H1 (cell line): ENCODE data around the gene ISLR2. TPM values are rescaled to one million over a fixed set of nuclear protein-coding genes. Genes with fewer than 3 reads are reported as not detected.

Experiments used
- CTCF ChIA-PET: fragments of 300-600 bp; sonication (Branson Sonifier 250); formaldehyde crosslinking; loops from one replicate; lab custom pipeline; 2021; ENCODE audit not compliant: partially characterized antibody; lab: Charles Lee
- POLR2A ChIA-PET: fragments of 300-600 bp; sonication (Branson Sonifier 250); formaldehyde crosslinking; loops from one replicate; lab custom pipeline; 2021; ENCODE audit warnings: inconsistent platforms; ENCODE audit not compliant: partially characterized antibody; lab: Charles Lee
- DNase-seq, 2 experiments: peaks; one replicate each; pipeline versions ENCODE4 v3.0.0 to v3.0.0-alpha.2; 2010 to 2022; ENCODE audit warnings: low spot score in 2 of 2, low read depth in 1 of 2, mixed read lengths in 1 of 2
- FAIRE-seq: peaks from 2 replicates; lab custom pipeline; 2011; peaks lifted over from hg19 to GRCh38; lab: Jason Lieb, UNC
- H2AFZ ChIP-seq: 2 replicates; pipeline ENCODE4 v1.8.1; 2012; ENCODE audit warnings: low read length, inconsistent platforms
- H2AK5ac ChIP-seq: 2 replicates; pipeline ENCODE4 v1.6.1; 2013; ENCODE audit warnings: low read depth, low read length
- H2BK120ac ChIP-seq: replicated peaks from 2 replicates; pipeline ENCODE3; 2013; ENCODE audit warnings: low read depth, low read length, inconsistent platforms
- H2BK12ac ChIP-seq: 2 replicates; pipeline ENCODE4 v1.6.1; 2013; ENCODE audit warnings: low read depth, low read length
- H2BK15ac ChIP-seq: 2 replicates; pipeline ENCODE4 v1.6.1; 2013; ENCODE audit warnings: low read length
- H2BK20ac ChIP-seq: 2 replicates; pipeline ENCODE4 v1.6.1; 2013; ENCODE audit warnings: low read length
- H2BK5ac ChIP-seq: 2 replicates; pipeline ENCODE4 v1.6.1; 2013; ENCODE audit warnings: low read depth, low read length
- H3K14ac ChIP-seq: 2 replicates; pipeline ENCODE4 v1.6.1; 2013; ENCODE audit warnings: inconsistent platforms; ENCODE audit not compliant: insufficient read length
- H3K18ac ChIP-seq: 2 replicates; pipeline ENCODE4 v1.6.1; 2013; ENCODE audit warnings: low read length; ENCODE audit errors: extremely low read depth
- H3K23ac ChIP-seq: 2 replicates; pipeline ENCODE4 v1.6.1; 2013; ENCODE audit warnings: inconsistent platforms; ENCODE audit not compliant: insufficient read length
- H3K23me2 ChIP-seq: 2 replicates; pipeline ENCODE4 v1.6.1; 2013; ENCODE audit warnings: low read depth, low read length
- H3K27ac ChIP-seq: 2 replicates; pipeline ENCODE4 v1.6.1; 2011; ENCODE audit warnings: low read depth, low read length, inconsistent platforms
- H3K27me3 ChIP-seq, 4 experiments: replicated peaks in 1 of 4; 1 replicate in 1 of 4; 2 replicates in 3 of 4; pipeline versions ENCODE4 v1.6.1 to v1.8.1; 2011 to 2013; ENCODE audit warnings: low read length in 3 of 4, mild to moderate bottlenecking in 3 of 4, inconsistent platforms in 2 of 4, mixed read lengths in 2 of 4, moderate library complexity in 1 of 4; ENCODE audit not compliant: control insufficient read depth in 3 of 4, insufficient read depth in 3 of 4; ENCODE audit errors: extremely low read depth in 1 of 4
- H3K36me3 ChIP-seq, 4 experiments: 2 replicates each; pipeline versions ENCODE4 v1.6.1 to v1.8.1; 2011 to 2013; ENCODE audit warnings: mild to moderate bottlenecking in 4 of 4, low read length in 3 of 4, moderate library complexity in 2 of 4, control low read depth in 1 of 4, inconsistent platforms in 1 of 4; ENCODE audit not compliant: insufficient read depth in 4 of 4, control insufficient read depth in 2 of 4
- H3K4ac ChIP-seq: replicated peaks from 2 replicates; pipeline ENCODE3; 2013; ENCODE audit warnings: low read length, low read depth, mixed read lengths, inconsistent platforms; ENCODE audit not compliant: insufficient read length
- H3K4me1 ChIP-seq, 4 experiments: replicated peaks in 1 of 4; 1 replicate in 1 of 4; 2 replicates in 3 of 4; pipeline versions ENCODE4 v1.6.1 to v1.8.1; 2011 to 2013; ENCODE audit warnings: low read length in 3 of 4, inconsistent platforms in 2 of 4, mixed read lengths in 1 of 4; ENCODE audit not compliant: insufficient read depth in 4 of 4, control insufficient read depth in 3 of 4
- H3K4me2 ChIP-seq, 2 experiments: 2 replicates each; pipeline versions ENCODE4 v1.6.1 to v1.8.1; 2011 to 2013; ENCODE audit warnings: low read depth in 2 of 2, low read length in 2 of 2, control low read depth in 1 of 2, inconsistent platforms in 1 of 2, mild to moderate bottlenecking in 1 of 2; ENCODE audit not compliant: insufficient read depth in 1 of 2
- H3K4me3 ChIP-seq, 4 experiments: fragments of 200-600, 300-600 bp in 1 of 4; sonication (generic), shearing (Covaris generic), sonication (Bioruptor Twin) in 1 of 4; 2 replicates each; pipeline versions ENCODE4 v1.5.1 to v1.8.1; 2011 to 2016; ENCODE audit warnings: low read length in 4 of 4, low read depth in 3 of 4, control low read depth in 2 of 4, inconsistent platforms in 2 of 4, mild to moderate bottlenecking in 2 of 4, mixed read lengths in 1 of 4, moderate library complexity in 1 of 4; ENCODE audit not compliant: insufficient read depth in 2 of 4; ENCODE audit errors: extremely low read depth in 1 of 4
- H3K56ac ChIP-seq: replicated peaks from 2 replicates; pipeline ENCODE3; 2013; ENCODE audit warnings: low read depth, mild to moderate bottlenecking, mixed read lengths, low read length, inconsistent platforms; ENCODE audit not compliant: insufficient read length
- H3K79me1 ChIP-seq: 2 replicates; pipeline ENCODE4 v1.6.1; 2013; ENCODE audit warnings: low read depth, low read length, control low read depth
- H3K79me2 ChIP-seq, 2 experiments: 2 replicates each; pipeline versions ENCODE4 v1.6.1 to v1.8.1; 2012 to 2013; ENCODE audit warnings: low read length in 2 of 2, mild to moderate bottlenecking in 2 of 2, inconsistent platforms in 1 of 2; ENCODE audit not compliant: insufficient read depth in 2 of 2, control insufficient read depth in 1 of 2
- H3K9ac ChIP-seq, 4 experiments: replicated peaks in 1 of 4; 1 replicate in 1 of 4; 2 replicates in 3 of 4; pipeline versions ENCODE4 v1.6.1 to v1.8.1; 2011 to 2013; ENCODE audit warnings: low read depth in 3 of 4, low read length in 3 of 4, control low read depth in 2 of 4, mild to moderate bottlenecking in 2 of 4, moderate library complexity in 2 of 4, inconsistent platforms in 1 of 4; ENCODE audit errors: extremely low read depth in 1 of 4
- H3K9me3 ChIP-seq, 2 experiments: 2 replicates each; pipeline versions ENCODE4 v1.6.1 to v1.8.1; 2012 to 2013; ENCODE audit warnings: mild to moderate bottlenecking in 2 of 2, moderate library complexity in 2 of 2, control low read depth in 1 of 2, inconsistent platforms in 1 of 2, low read depth in 1 of 2, low read length in 1 of 2, mixed read lengths in 1 of 2; ENCODE audit not compliant: insufficient read depth in 2 of 2
- H4K20me1 ChIP-seq, 2 experiments: replicated peaks in 1 of 2; 2 replicates each; pipeline versions ENCODE3 to v1.8.1; 2011 to 2013; ENCODE audit warnings: inconsistent platforms in 2 of 2, low read length in 2 of 2, mild to moderate bottlenecking in 1 of 2; ENCODE audit not compliant: insufficient read depth in 2 of 2, control insufficient read depth in 1 of 2
- H4K5ac ChIP-seq: 2 replicates; pipeline ENCODE4 v1.6.1; 2013; ENCODE audit warnings: low read length, low read depth, mixed read lengths, inconsistent platforms; ENCODE audit not compliant: insufficient read length
- H4K8ac ChIP-seq: 2 replicates; pipeline ENCODE4 v1.8.0; 2013; ENCODE audit warnings: mild to moderate bottlenecking, moderate library complexity, low read length, inconsistent platforms; ENCODE audit not compliant: insufficient read depth; ENCODE audit errors: extremely low read depth
- H4K91ac ChIP-seq: replicated peaks from 2 replicates; pipeline ENCODE3; 2013; ENCODE audit warnings: low read length, mixed read lengths, inconsistent platforms; ENCODE audit not compliant: insufficient read length
- ASH2L ChIP-seq: fragments of 200-600, 300-600 bp; sonication (generic); IDR thresholded peaks from one replicate; pipeline ENCODE4 v1.7.1; 2017; ENCODE audit warnings: low read length
- CHD2 ChIP-seq: IDR thresholded peaks from 2 replicates; pipeline ENCODE4 v1.6.1; 2012; ENCODE audit warnings: low read length, improper control_type of control experiment
- RBBP5 ChIP-seq: IDR thresholded peaks from 2 replicates; pipeline ENCODE4 v1.7.1; 2012; ENCODE audit warnings: low read depth, mild to moderate bottlenecking, inconsistent platforms, low read length, moderate library complexity, borderline replicate concordance
- SRF ChIP-seq: IDR thresholded peaks from 2 replicates; pipeline ENCODE4 v1.6.1; 2011; ENCODE audit warnings: mild to moderate bottlenecking, low read depth, low read length, moderate library complexity
- WGBS, 2 experiments: shearing (Covaris generic) in 1 of 2; methylation state at CpG; one replicate each; pipeline versions ENCODE4 v1.1.6 to v1.1.7; 2013 to 2015; ENCODE audit warnings: low lambda C conversion rate in 2 of 2, mixed read lengths in 2 of 2, inconsistent platforms in 1 of 2, low coverage in 1 of 2, missing lambda C conversion rate in 1 of 2; ENCODE audit not compliant: insufficient replicate concordance in 2 of 2, insufficient coverage in 1 of 2, insufficient read length in 1 of 2; ENCODE audit errors: extremely low coverage in 1 of 2, missing lambda C conversion rate in 1 of 2; 5-methylcytosine and 5-hydroxymethylcytosine counted together
- polyA plus RNA-seq, 7 experiments: library from polyadenylated mRNA; depleted of rRNA in 3 of 7; stranded (reverse) in 5 of 7; unstranded in 2 of 7; fragments of >200 nt in 5 of 7; fragments of 200-250 nt in 2 of 7; gene quantifications; 1 replicate in 5 of 7; 2 replicates in 1 of 7; 4 replicates in 1 of 7; pipeline versions ENCODE4 v1.2.1 to v1.2.3, GENCODE V29; 2011 to 2013; ENCODE audit warnings: missing spikeins in 2 of 7, mixed read lengths in 2 of 7
- total RNA-seq: library from RNA; stranded (reverse); fragmentation: NEBNext Ultra II Directional; extraction: Animal tissue kit (Norgen Biotek cat#: 25700); gene quantifications from 2 replicates; pipeline ENCODE4 v1.2.1, GENCODE V29; 2021

The ISLR2 gene
- total and polyA plus RNA-seq, 2 of the 8 experiments (the other 6 are each of a cell fraction or from before 2014, with no cell fraction given): 0.47 to 0.58 TPM

DNA sequence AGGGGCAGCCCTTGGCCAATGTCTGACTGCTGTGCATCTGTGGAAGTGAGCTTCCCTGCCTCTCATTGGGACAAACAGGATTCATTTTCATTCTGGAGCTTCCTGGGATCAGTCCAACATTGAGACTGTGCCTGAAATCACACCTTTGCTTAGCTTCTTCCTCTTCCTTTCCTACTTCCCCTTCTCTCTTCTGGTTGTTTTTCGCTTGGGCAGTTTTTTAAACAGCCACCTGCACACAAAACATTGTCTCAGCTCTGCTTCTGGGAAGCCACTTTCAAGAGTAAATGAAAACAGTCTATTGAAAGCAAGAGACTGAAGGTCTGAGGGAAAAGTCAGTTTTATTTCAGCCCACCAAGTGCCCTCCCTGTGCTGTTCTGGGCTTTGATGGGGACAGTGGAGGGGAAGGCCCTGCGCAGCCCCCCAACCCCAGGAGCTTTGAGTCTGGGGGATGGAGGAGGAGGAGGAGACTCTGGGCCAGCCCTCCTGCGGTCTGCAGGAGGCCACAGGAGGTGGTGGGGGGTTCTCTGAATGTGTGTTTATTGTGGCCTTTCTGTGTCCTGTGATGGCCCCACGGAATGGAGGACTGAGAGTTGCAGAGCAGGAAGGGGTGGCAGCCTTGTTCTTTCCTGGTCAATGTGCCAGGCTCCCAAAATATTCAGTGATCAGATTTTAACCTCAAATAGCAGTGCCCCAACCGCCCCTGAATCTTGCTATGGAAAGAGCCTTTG is 7.8 kb upstream of the ISLR2 start:
- H3K27ac ChIP-seq: no peak overlapping the region
- POLR2A ChIA-PET: interaction anchor here (0.8 to 1.6 kb wide), 8 partner anchors 8 to 205 kb away, joined by 3 to 5 read pairs (median 3); partner anchors contain the start of gene ISLR2
- H2BK20ac ChIP-seq: peak overlapping the region; percentile 80; the same call in 1 of the 2 replicates
- H3K79me2 ChIP-seq: no peaks in the 10 kb centered on the region
- H2BK120ac ChIP-seq: no peak overlapping the region
- H4K91ac ChIP-seq: no peak overlapping the region
- H3K4ac ChIP-seq: no peak overlapping the region
- no peaks in the 10 kb centered on the region for H3K9me3 ChIP-seq
- H3K9ac ChIP-seq: no peak overlapping the region
- H3K79me1 ChIP-seq: no peaks in the 10 kb centered on the region
- FAIRE-seq (no peak), DNase-seq (no peak)
- H4K5ac ChIP-seq: no peak overlapping the region
- H4K20me1 ChIP-seq: no peaks in the 10 kb centered on the region
- CTCF ChIA-PET: interaction anchor here (0.9 to 2.9 kb wide), 16 partner anchors 8 to 199 kb away, joined by 3 to 31 read pairs (median 5); partner anchors contain the start of gene STRA6
- H2BK5ac ChIP-seq: peak overlapping the region; percentile 60; the same call in 1 of the 2 replicates
- H3K36me3 ChIP-seq: no peaks in the 10 kb centered on the region
- peak overlapping the region; percentile 72; the same call in 1 of the 2 replicates for H2BK15ac ChIP-seq
- no peak overlapping the region for H4K8ac ChIP-seq
- no peak overlapping the region for H3K23ac ChIP-seq
- no peak overlapping the region for H3K14ac ChIP-seq
- H3K23me2 ChIP-seq: no peaks in the 10 kb centered on the region; the same call in 1 of the 2 replicates
- H2BK12ac ChIP-seq: peak overlapping the region; percentile 80; the same call in 1 of the 2 replicates
- H3K18ac ChIP-seq: peak overlapping the region; percentile 73
- 0 out of 8 replicates have a peak overlapping the region, but pooled peaks of 1 of the 4 experiments have one; percentile 10 for H3K4me3 ChIP-seq
- peak overlapping the region; percentile 7; the same call in 1 of the 2 replicates for H2AK5ac ChIP-seq
- 51% methylated on average over 5 of the region's 5 CpGs; no CpG with 5 or more reads in 1 of the 2 experiments for WGBS, 2 experiments
- TF ChIP-seq ASH2L (peak; percentile 79), RBBP5 (peak; percentile 81; the same call in 1 of the 2 replicates), CHD2 (no peak), SRF (no peak)
- H3K4me1 ChIP-seq: peaks cover 2 to 14% (median 13%) of the 10 kb centered on the region in 4 experiments
- H3K27me3 ChIP-seq: peaks cover 2 to 18% (median 9%) of the 10 kb centered on the region in 4 experiments; a peak in 6 of 7 replicates
- peak overlapping the region; percentile 43; a peak in 3 of 4 replicates for H3K4me2 ChIP-seq
- H3K56ac ChIP-seq: no peak overlapping the region
- 0 out of 2 replicates have a peak overlapping the region, but pooled peaks have one; percentile 16 for H2AFZ ChIP-seq
